ENCODE data around the gene HIPK2.

HIPK2 gene

DNA sequence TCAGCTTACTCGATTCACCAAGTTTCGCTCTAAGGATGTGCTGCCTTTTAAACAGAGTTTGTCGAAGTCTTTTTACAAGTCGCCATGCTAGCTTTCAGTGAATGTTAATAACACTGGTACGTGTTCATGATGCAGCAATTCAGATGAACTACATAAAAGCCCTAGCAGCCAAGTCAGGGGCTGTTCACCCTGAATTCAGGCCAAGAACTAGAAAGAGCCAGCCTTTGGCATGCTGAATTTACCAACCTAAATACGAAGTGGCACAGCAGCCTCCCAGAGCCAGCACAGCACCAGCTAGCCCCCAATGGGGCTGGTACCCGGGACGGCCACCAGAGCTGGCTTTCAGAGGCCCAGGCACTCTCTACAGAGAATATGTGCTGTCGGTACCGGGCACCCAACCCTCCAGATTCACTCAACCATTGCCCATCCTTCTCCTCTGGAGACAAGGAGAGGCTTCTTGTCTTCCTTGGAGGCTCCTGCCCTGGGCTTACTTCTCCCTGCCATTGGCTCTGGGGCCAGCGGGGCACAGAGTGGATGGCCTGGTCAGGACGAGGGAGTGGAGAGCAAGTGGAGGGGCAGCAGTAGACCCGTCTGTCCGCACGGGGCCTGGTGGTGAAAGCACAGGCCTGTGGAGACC lies 64.2 kb downstream of the HIPK2 start:
- DNase-seq: no peak

DNA sequence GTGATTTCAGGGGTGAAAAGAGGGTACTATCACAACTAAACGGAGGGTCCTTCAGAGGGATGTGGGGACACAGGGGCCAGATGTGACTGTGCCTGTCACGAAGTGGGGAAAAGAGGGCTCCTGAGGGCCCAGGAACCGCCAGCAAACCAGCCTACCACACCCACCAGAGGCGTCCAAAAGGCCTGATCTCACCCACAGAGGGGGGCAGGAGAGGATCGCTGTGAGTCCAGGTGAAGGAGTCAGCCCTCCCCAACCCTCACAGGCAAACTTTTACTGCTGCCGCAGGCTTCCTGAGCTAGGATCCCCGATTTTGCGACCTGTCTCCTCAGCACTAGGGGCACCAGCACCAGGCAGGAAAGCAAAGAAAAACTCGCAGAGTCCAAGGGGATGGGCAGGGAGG lies 64.7 kb downstream of the HIPK2 start:
- DNase-seq: no peak

DNA sequence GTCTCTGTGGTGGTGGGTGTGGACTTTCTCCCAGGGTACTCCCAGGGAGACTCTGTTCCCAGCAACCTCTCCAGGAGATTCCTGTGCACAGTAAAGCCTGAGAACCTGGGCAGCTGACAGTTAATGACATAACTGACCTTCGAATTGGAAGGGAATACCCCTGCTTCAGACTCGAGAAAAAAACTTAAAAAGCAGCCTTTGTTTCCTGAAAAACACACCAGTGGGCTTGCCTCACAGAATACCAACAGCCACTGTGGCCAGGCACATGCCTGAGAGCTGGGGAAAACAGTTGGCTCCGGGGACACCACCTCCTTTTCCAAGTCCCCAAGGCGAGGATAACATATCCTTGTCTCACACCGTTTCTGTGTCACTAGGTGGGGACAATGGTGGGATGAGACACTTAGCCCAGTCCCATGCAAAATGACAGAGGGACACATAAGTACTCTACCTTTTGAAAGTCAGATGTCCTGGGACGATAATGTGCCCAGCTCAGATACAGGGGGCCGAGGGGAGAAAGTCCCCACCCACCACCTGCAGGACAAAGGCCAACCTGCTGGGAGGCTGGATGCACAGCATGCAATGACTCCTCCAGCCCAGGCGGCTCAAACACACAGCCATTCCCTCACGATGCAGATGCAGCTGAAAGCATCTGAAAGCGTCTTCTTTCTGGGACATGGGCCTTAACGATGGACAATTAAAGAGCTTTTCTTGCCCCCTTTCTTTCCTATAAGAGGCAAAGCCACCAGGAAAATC lies 65.6 kb downstream of the HIPK2 start:
- no peak for DNase-seq

DNA sequence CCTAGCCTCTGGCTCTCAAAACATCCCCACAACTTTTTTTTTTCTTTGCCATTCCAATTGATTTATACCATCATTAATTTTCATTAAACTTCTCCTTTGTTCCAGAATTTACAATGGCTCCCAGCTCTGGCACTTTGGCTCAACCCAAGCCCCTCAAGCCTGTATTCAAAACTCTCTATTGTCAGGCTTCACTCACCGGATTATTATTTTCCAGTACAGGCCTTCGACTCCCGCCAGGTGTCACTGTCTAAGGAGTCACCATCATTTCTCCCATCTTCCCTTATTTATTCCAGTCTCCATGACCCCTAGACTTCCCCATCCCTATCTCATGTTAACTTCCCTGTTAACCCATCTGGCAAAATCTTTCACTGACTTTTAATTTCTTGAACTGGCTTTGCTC lies 67.8 kb downstream of the HIPK2 start:
- no peak for DNase-seq

GRCh38 chr7:139709485-139709884 lies 68.3 kb downstream of the HIPK2 start:
- DNase-seq: no peak

DNA sequence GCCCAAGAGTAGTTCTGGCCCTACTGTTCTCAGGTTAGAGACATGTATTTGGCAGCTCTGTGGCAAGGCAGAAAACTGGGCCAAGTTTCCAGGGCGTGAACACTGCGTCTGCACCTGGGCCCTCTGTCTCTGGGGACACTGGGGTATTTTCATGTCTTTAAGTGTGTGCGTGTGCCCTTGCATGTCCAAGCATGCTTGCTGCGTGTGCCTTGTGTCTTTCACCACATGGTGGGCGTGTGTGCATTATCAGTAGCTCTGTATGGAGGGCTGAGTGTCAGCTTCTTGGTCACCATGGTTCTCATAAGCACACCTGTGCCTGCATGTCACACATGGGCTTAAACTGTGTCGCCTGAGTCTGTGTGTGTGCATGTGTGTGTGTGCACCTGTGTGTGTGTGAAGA lies 69.3 kb downstream of the HIPK2 start:
- no peak for DNase-seq

GRCh38 chr7:139706837-139707236 lies 71.0 kb downstream of the HIPK2 start:
- no peak for DNase-seq

GRCh38 chr7:139704308-139704879 lies 73.4 kb downstream of the HIPK2 start:
- no peak for DNase-seq

DNA sequence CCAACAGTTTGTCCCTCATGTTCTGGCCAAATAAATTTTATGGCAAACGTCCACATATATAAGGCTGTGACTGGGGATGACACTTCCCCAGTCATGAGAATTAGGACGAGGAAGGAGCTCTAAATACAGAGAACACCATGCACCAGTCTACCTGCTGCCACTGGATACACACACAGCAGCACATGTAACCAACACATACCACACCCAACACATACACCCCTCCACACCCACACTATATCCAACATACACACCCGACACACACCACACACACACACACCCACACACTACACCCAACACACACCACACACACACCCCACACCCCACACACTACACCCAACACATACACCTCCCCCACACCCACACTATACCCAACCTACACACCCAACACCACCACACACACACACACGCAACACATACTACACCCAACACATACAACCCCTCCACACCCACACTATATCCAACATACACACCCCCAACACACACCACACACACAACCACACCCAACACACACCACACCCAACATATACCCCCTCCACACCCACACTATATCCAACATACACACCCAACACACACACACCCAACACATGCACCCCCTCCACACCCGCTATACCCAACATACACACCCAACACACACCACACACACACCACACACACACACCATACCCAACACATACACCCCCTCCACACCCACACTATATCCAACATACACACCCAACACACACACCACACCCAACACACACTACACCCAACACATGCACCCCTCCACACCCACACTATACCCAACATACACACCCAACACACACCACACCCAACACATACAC lies 74.1 kb downstream of the HIPK2 start:
- no peak for DNase-seq

DNA sequence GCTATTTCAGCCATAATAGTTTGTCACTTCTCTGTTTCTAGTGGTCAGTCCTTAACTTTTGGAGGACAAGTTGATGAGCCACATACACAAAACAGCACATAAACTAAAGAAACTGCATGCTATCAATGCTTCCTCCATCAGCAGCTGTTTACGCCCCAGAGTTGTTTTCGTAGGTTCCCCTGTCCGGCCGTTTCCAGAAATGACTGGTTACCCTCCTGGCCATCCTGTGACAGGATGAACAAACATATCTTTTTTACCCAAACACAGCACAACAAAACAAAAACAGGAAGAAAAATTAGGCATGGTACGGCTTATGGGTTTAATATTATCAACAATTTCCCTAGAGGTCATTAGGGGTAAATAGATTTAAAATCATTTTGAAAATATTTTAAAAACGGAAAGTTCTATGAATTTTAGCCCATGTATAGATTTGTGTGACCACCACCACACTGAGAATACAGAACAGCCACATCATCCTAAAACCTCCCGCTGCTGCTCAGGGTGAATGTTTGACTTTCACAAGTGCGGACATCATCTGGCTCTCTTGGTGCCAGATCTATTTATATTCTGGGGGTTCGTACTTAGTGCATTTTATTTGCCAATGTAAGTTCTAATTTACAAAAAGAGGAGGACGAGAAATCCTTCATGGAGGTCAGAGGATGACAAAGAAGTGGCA lies 74.8 kb downstream of the HIPK2 start:
- no peak for DNase-seq

DNA sequence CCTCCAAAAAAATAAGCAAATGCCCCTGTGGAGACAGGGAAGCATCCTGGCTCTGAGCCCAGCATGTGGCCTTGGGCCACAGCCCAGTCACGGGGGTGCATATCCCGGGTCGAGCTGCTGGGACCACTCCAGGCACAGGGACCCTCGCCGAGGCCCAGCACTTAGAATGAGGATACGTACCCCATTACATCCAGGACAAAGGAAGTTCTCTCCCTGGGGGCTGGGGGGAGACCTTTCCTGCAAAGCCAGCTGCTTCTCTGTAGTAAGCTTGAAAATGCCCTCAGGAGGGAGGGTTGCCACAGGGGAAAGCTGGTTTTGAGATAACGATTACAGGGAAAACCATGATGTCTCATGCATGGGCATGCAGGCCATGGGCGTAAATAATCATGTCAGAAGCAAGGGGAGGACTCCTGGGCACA lies 75.5 kb downstream of the HIPK2 start:
- no peak for DNase-seq

DNA sequence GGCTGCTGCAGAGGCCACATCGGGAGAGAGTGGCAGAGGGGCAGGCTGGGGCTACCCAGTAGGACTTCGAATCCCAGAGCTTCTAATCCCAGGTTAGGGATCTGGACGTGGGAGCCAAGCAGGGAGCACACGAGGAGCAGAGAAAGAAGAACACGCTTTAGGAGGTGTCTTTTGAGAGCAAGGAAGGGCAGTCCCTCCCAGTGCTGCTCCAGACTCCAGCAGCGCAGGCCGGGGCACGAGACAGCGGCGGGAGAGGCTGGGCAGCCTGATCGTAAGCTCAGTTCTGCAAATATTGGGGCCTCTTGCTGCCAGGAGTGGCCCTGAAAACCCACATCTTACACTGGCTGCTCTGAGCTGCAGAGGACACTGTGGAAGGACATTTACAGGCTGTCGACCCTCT lies 75.9 kb downstream of the HIPK2 start:
- DNase-seq: no peak

DNA sequence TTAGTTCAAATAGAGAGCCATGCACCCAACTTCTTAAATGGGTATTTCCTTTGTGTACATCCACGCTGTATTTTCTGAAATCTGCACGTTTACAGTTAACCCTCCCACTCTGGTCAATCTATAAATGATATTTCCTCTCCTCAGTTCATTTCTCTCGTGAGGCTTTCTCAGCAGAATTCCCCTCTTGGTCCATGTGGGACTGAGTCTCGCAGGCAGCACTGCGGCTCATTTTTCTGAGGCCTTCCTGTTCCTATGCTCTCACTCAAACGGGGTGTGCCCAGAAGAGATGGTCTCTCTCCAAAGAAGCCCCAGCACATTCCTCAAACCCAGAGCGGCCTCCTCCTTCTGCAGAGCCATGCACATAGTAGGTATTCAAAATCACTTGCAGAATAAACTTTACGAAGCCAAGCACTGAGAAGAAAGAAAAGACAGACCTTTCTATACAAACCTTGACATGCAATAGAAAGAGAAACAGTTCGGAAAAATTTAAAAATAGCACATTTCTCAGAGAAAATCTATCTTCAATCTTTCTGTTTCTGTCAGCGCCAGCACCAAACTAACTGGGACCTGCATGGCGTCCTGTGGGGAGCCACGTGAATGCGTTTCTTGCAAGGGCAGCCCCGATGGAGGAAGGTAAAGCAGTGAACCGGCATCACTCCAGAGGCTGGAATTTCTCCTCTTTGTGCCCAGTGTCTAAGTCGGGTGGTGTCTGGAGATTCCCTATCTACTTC lies 77.1 kb downstream of the HIPK2 start:
- DNase-seq: no peak

DNA sequence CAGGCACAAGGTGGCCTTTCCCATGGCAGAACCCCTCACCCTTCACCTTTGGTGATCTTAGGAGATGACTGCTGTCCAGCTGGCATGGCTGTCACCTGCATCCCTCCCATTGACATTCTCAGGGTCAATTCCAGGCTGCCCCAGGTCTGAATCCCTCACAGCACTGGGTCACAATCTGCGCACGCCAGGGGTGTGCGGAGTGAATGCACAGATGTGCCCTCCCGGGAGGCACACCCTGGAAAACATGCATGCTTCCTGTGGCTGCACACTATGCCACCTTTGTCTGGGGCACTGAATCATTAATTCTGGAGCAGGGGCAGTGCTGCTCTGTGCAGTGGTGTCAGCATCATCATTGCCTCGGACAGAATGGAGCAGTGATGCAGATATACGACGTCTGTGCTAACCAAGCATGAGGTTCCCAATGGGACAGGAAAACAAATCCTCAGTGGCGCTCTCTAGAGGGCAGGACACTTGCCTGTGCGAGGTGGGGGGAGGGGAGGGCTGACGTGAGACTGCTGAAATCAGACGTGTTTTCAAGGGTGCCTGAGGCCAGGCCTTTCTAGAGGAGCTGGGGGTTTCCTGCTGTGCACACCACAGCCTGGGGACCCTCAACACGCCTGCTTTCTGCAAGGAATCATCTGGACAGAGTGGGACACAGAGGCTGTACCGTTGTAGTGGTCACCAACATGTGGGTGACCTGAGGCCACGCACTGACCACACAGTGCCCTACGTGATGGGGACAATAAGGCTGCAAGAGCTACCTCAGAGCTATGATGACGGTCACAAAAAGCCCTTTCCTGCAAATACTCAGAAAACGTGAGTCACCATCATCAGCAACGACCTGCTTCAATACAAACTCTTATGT lies 77.9 kb downstream of the HIPK2 start:
- no peak for DNase-seq

GRCh38 chr7:139698844-139699243 lies 79.0 kb downstream of the HIPK2 start:
- no peak for DNase-seq

- DNase-seq: no peak
Measured at GRCh38 chr7:139698278-139698677, 79.5 kb downstream of the HIPK2 start.

GRCh38 chr7:139697056-139697455 lies 80.7 kb downstream of the HIPK2 start:
- no peak for DNase-seq

- no peak for DNase-seq
Measured at GRCh38 chr7:139696552-139696951, 81.2 kb downstream of the HIPK2 start.

DNA sequence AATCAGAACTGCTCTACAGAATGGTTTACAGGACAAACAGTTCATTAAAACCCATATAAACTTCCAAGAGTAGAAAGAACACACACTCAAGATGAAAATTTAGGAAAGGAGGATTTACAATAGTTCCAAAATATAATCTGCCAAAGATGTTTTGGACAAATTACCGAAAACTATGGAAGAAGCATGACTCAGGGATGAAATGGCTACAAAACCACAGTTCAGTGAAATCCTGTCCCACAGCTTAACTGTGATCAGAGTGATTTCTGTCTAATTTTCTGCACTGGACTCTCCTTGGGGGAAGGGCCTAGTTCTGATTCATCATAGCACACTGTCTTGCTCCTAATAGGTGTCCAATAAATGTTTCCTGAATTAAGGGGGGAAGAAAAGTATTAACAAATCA lies 82.2 kb downstream of the HIPK2 start:
- DNase-seq: no peak

DNA sequence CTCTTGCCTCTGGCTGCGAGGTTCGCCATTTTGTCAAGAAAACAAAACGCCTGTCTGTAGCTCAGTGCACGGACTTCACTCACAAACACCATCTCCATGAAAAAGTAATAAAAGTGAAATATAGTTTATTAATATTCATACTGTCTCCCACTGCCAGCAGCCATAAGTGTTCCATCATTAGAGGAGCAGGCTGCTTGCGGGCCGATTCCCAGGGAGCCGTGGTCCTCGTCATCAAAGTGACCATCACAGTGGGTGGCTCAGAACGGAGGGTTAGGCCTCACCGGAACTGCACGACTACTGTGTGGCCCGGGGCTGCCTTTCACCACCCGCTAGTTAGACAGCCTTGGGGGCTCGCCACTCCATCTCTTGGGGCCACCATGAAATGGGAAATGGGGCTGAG lies 82.7 kb downstream of the HIPK2 start:
- DNase-seq: no peak

GRCh38 chr7:139694389-139694676 lies 83.5 kb downstream of the HIPK2 start:
- no peak for DNase-seq
